GM06990 (cell line): ENCODE results near the gene METTL27.

Source experiments
- DNase-seq: peaks from one replicate; pipeline ENCODE4 v3.0.0-alpha.2; 2011; ENCODE audit not compliant: insufficient read length; ENCODE audit errors: extremely low read depth
- H3K27me3 ChIP-seq: replicated peaks from 2 replicates; pipeline ENCODE4 v1.6.0; 2011; ENCODE audit warnings: low read length; ENCODE audit not compliant: control insufficient read depth, insufficient read depth
- H3K36me3 ChIP-seq: 2 replicates; pipeline ENCODE4 v1.5.1; 2011; ENCODE audit warnings: low read length; ENCODE audit not compliant: control insufficient read depth, insufficient read depth
- H3K4me3 ChIP-seq: replicated peaks from 2 replicates; pipeline ENCODE4 v1.5.1; 2011; ENCODE audit warnings: low read depth, mild to moderate bottlenecking, control low read depth, low read length
- CTCF ChIP-seq: IDR thresholded peaks from 2 replicates; pipeline ENCODE4 v1.5.1; 2011; ENCODE audit warnings: low read length, control low read depth, mild to moderate bottlenecking, inconsistent platforms; ENCODE audit not compliant: insufficient read depth, poor library complexity, severe bottlenecking

METTL27 gene

DNA sequence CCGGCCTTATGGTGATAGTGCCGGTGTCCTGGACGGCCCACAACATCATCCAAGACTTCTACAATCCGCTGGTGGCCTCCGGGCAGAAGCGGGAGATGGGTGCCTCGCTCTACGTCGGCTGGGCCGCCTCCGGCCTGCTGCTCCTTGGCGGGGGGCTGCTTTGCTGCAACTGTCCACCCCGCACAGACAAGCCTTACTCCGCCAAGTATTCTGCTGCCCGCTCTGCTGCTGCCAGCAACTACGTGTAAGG is 10.8 kb downstream of the METTL27 start:
- DNase-seq = no peak
- TF ChIP-seq CTCF = no peak
- H3K4me3 ChIP-seq = no peak overlapping the region
- H3K27me3 ChIP-seq = no peaks in the 10 kb centered on the region; the same call in 1 of the 2 replicates
- no peaks in the 10 kb centered on the region for H3K36me3 ChIP-seq

DNA sequence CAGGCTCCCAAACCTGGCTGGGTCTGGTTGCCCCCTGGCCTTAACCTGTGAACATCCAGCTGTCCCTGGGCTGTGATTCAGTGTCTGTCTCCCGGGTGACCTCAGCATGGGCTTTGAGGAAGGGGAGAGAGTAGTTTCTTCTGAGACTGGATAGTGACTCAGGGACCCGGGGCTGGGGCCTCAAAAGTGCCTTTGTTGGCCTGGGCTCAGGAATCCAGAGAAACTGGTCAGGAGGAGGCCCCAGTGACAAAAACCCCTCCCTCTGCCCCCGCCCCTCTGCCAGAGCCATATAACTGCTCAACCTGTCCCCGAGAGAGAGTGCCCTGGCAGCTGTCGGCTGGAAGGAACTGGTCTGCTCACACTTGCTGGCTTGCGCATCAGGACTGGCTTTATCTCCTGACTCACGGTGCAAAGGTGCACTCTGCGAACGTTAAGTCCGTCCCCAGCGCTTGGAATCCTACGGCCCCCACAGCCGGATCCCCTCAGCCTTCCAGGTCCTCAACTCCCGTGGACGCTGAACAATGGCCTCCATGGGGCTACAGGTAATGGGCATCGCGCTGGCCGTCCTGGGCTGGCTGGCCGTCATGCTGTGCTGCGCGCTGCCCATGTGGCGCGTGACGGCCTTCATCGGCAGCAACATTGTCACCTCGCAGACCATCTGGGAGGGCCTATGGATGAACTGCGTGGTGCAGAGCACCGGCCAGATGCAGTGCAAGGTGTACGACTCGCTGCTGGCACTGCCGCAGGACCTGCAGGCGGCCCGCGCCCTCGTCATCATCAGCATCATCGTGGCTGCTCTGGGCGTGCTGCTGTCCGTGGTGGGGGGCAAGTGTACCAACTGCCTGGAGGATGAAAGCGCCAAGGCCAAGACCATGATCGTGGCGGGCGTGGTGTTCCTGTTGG is 11.4 kb downstream of the METTL27 start, which contains the start of gene CLDN4:
Gene CLDN4, plus strand, starts transcription at position 316 of the 903 bp plus-strand sequence. Its CDS starts 206 bp downstream, at position 522.
- no peak for DNase-seq
- H3K4me3 ChIP-seq = no peak within 1 kb of the TSS
- H3K27me3 ChIP-seq = no peaks in the 10 kb centered on the region; the same call in 1 of the 2 replicates
- no peaks in the 10 kb centered on the region for H3K36me3 ChIP-seq
- no peak for TF ChIP-seq CTCF

- no peak overlapping the region for H3K4me3 ChIP-seq
- H3K36me3 ChIP-seq = no peaks in the 10 kb centered on the region
- TF ChIP-seq CTCF = no peak
- DNase-seq = no peak
- H3K27me3 ChIP-seq = no peaks in the 10 kb centered on the region; the same call in 1 of the 2 replicates
Observed at GRCh38 chr7:73829921-73830680, 12.2 kb downstream of the METTL27 start.

DNA sequence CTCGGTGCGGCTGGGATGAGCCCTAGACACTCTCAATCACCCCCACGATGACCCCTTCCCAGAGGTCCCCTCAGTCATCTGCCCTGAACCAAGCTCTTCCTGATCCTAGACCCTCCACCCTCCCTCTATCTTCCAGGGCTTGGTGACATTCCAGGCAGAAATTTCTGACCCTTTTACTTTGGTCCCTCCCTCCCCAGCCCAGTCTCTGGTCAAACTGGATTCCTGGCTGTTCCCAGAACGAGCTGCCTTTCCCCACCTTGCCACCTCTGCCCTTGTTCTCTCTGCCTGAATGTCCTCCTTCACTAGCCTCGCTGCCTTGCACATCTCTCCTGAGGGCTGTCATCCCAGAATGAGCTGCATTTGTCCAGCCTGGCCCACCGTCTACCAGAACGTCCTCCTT is 12.8 kb downstream of the METTL27 start:
- no peak for TF ChIP-seq CTCF
- DNase-seq = no peak
- Histone ChIP-seq H3K36me3 (no peaks in the 10 kb centered on the region), H3K27me3 (no peaks in the 10 kb centered on the region; the same call in 1 of the 2 replicates), H3K4me3 (no peak overlapping the region)

DNA sequence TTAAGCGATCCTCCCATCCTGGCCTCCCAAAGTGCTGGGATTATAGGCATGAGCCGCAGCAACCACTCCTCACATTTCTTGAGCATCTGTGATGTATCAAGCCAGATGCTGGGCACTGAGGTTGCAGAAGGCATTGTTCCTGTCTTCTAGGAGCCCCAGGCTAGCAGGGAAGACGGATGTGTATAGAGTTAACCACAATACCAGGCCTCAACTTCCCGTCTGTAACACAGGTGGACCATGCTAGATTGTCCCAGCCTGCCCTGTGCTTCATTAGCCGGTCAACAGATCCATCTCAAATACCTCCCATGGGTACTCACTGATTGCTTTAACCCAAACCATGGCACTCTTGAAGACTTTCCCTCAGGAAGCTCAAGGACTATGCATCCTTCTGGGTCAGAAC is 13.3 kb downstream of the METTL27 start:
- DNase-seq = no peak
- Histone ChIP-seq H3K27me3 (no peaks in the 10 kb centered on the region; the same call in 1 of the 2 replicates), H3K36me3 (no peaks in the 10 kb centered on the region), H3K4me3 (no peak overlapping the region)
- no peak for TF ChIP-seq CTCF
